ENCODE measurements around the gene SMG1.

The SMG1 gene

DNA sequence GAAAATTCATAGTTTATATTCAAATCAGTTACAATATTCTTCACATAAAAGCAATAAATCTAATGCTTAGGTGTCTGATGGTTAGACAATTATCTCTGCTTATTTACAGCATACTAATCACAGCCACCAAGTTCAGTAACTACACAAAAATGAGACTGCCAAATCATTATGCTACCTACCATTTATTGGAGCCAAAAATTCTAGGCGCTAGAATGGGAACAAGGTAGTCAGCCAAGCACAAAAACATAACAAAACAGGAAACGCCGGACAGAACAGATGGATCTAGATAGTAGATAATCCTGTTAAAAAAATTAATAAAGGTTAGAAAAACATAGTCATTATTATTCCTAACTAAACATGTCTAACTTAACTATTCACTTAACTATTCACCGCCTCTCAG lies 128.5 kb downstream of the SMG1 start:
- WGBS (ENCODE audit: insufficient coverage), result 100% methylated on average over 1 of the region's 4 CpGs
- H3K9me3 ChIP-seq (ENCODE audit: control extremely low read depth in 1 of 5, control insufficient read depth in 4 of 5, insufficient read depth in 2 of 5, low read depth in 1 of 5, low read length in 4 of 5), result no peaks in the 10 kb centered on the region

DNA sequence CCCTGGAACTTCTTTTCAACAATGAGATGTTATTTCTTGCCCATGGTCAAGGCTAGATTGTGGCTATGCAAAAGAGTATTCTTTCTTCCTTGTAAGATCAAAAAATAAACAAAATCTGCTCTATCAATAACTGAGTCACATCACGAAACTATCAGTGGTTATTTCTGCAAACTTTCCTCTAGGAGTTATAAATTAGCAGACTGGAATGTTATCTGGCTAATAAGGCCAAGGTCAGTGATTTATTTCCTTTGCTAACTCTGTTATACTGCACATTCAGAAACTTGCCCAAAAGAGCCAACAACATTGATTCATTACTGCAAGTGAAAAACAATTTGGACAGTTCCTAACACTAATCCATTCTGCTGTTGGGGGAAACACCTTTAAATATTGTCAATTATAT lies 129.8 kb downstream of the SMG1 start:
- Histone ChIP-seq H3K27me3 (replicated peaks in 2 of 5; ENCODE audit: control insufficient read depth in 4 of 5, insufficient read depth in 5 of 5, low read length in 4 of 5) (no peaks in the 10 kb centered on the region), H3K9me3 (ENCODE audit: control extremely low read depth in 1 of 5, control insufficient read depth in 4 of 5, insufficient read depth in 2 of 5, low read depth in 1 of 5, low read length in 4 of 5) (no peaks in the 10 kb centered on the region), H3K4me3 (ENCODE audit: control insufficient read depth in 1 of 7, extremely low read depth in 1 of 7, insufficient read depth in 4 of 7, low read depth in 2 of 7, low read length in 6 of 7) (no peak overlapping the region), H3K36me3 (ENCODE audit: control insufficient read depth in 4 of 4, insufficient read depth in 4 of 4, low read length in 3 of 4) (peaks cover 18 to 54% (median 39%) of the 10 kb centered on the region in 4 experiments), H3K27ac (ENCODE audit: insufficient read depth in 1 of 2, low read depth in 1 of 2, low read length in 2 of 2, poor library complexity in 1 of 2, severe bottlenecking in 2 of 2) (no peak overlapping the region), H3K4me1 (ENCODE audit: control extremely low read depth in 1 of 4, control insufficient read depth in 4 of 4, insufficient read depth in 4 of 4, low read length in 3 of 4) (peaks cover 10 to 22% (median 18%) of the 10 kb centered on the region in 4 experiments)
- POLR2A ChIA-PET, result no interaction called here
- CTCF ChIA-PET, result no interaction called here
- DNase-seq, result no peak
- WGBS (ENCODE audit: insufficient coverage), result no CpG with 5 or more reads among the region's 1 CpG

More for the DNA sequence above, 128.5 kb downstream of the SMG1 start:
- no peak for DNase-seq
- Histone ChIP-seq H3K27ac (ENCODE audit: insufficient read depth in 1 of 2, low read depth in 1 of 2, low read length in 2 of 2, poor library complexity in 1 of 2, severe bottlenecking in 2 of 2) (no peak overlapping the region), H3K36me3 (ENCODE audit: control insufficient read depth in 4 of 4, insufficient read depth in 4 of 4, low read length in 3 of 4) (peaks cover 15 to 44% (median 34%) of the 10 kb centered on the region in 4 experiments), H3K27me3 (replicated peaks in 2 of 5; ENCODE audit: control insufficient read depth in 4 of 5, insufficient read depth in 5 of 5, low read length in 4 of 5) (no peaks in the 10 kb centered on the region), H3K4me1 (ENCODE audit: control extremely low read depth in 1 of 4, control insufficient read depth in 4 of 4, insufficient read depth in 4 of 4, low read length in 3 of 4) (peaks cover 18 to 32% (median 24%) of the 10 kb centered on the region in 4 experiments), H3K4me3 (ENCODE audit: control insufficient read depth in 1 of 7, extremely low read depth in 1 of 7, insufficient read depth in 4 of 7, low read depth in 2 of 7, low read length in 6 of 7) (no peak overlapping the region)
- ChIA-PET POLR2A (interaction anchor here (0.6 to 0.8 kb wide), 2 partner anchors 11 to 321 kb away, joined by 3 to 4 read pairs; no protein-coding TSS in a partner anchor), CTCF (no interaction called here)

DNA sequence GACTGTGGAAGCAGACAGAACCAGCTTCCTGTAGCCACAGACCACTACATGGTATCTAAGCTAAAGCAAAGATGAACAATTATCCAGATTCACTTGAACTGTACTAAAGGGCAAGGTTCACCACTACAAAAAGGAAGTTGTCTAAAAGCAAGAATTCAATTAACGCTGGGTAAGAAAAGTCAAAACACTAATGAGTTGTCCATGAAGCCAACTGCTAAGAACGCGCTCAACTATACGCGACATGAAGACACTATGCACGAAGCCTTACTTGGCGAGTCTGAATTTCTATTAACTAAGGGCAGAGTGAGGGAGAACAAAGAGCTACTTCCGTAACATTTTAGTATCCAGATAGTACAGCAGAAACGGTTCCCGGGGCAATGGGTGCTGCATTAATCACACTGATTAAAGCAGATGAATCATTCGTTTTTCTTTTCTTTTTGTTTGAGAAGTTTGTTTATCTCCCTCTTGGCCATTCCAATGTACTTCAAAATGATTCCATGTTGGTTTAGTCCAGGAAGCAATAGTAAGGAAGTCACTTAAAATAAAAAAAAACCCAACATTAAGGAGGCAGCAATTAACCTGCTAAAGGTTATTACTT lies 133.3 kb downstream of the SMG1 start:
- Histone ChIP-seq H3K36me3 (ENCODE audit: control insufficient read depth in 4 of 4, insufficient read depth in 4 of 4, low read length in 3 of 4) (peaks cover 20 to 64% (median 47%) of the 10 kb centered on the region in 4 experiments), H3K9me3 (ENCODE audit: control extremely low read depth in 1 of 5, control insufficient read depth in 4 of 5, insufficient read depth in 2 of 5, low read depth in 1 of 5, low read length in 4 of 5) (no peaks in the 10 kb centered on the region), H3K27ac (ENCODE audit: insufficient read depth in 1 of 2, low read depth in 1 of 2, low read length in 2 of 2, poor library complexity in 1 of 2, severe bottlenecking in 2 of 2) (no peak overlapping the region), H3K4me3 (ENCODE audit: control insufficient read depth in 1 of 7, extremely low read depth in 1 of 7, insufficient read depth in 4 of 7, low read depth in 2 of 7, low read length in 6 of 7) (no peak overlapping the region), H3K4me1 (ENCODE audit: control extremely low read depth in 1 of 4, control insufficient read depth in 4 of 4, insufficient read depth in 4 of 4, low read length in 3 of 4) (peaks cover 13 to 18% (median 15%) of the 10 kb centered on the region in 4 experiments), H3K27me3 (replicated peaks in 2 of 5; ENCODE audit: control insufficient read depth in 4 of 5, insufficient read depth in 5 of 5, low read length in 4 of 5) (no peaks in the 10 kb centered on the region)
- DNase-seq, result no peak
- ChIA-PET CTCF (interaction anchor here (4.2 kb wide), 1 partner anchor 9 kb away, joined by 34 read pairs; the partner anchor contains the start of gene ARL6IP1), POLR2A (interaction anchor here (1.4 kb wide), 1 partner anchor 8 kb away, joined by 8 read pairs; the partner anchor contains the start of gene ARL6IP1)
- WGBS (ENCODE audit: insufficient coverage), result 97% methylated on average over 10 of the region's 11 CpGs

DNA sequence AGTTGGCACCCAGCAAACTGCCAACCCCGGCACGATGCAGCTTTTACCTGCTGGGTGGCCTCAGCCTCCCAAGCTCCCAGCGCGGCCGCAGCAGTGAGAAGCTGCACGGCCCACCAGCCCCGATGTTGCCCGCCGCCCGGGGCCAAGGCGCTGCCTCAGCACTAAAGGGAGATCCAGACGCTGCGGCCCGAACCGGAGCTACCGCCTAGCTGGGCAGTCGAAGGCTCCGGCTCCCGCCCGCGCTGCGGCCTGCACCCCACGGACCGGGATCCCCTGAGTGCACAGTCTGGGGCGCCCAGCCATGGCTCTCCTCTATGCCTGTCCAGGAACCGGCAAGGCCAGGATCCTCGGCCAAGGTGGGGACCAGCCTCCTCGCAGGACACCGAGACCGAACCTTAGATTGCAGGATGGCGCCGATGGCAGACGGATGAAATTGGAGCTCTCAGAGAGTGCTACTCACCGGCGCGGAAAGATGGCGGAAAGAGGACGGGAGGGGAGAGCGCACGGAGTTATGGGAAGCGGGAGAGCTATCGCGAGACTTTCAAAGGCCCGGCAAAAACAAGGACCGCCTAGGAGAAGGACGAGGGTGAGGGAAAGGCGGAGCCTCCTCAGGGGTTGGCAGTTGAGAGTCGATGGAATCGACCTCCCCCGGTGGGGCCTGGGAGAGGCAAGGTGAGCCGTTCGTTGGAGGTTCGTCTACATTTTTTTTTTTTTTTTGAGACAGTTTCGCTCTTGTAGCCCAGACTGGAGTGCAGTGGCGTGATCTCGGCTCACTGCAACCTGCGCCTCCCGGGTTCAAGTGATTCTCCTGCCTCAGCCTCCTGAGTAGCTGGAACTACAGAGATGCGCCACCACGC lies 136.1 kb downstream of the SMG1 start, which contains the start of gene RPS15A:
Gene RPS15A, minus strand, starts transcription at position 485 of the 857 bp plus-strand sequence. CDS start 1,221 bp downstream, outside the sequence.
- H3K4me1 ChIP-seq (ENCODE audit: control extremely low read depth in 1 of 4, control insufficient read depth in 4 of 4, insufficient read depth in 4 of 4, low read length in 3 of 4), result peaks cover 24 to 38% (median 32%) of the 10 kb centered on the region in 4 experiments
- peak within 1 kb of the TSS; percentile 92 to 99 (median 97) for H3K4me3 ChIP-seq (ENCODE audit: control insufficient read depth in 1 of 7, extremely low read depth in 1 of 7, insufficient read depth in 4 of 7, low read depth in 2 of 7, low read length in 6 of 7)
- 3% methylated on average over 58 of the region's 60 CpGs for WGBS (ENCODE audit: insufficient coverage)
- peak within 1 kb of the TSS; percentile 92 to 95 for H3K27ac ChIP-seq (ENCODE audit: insufficient read depth in 1 of 2, low read depth in 1 of 2, low read length in 2 of 2, poor library complexity in 1 of 2, severe bottlenecking in 2 of 2)
- peaks cover 33 to 67% (median 51%) of the 10 kb centered on the region in 4 experiments for H3K36me3 ChIP-seq (ENCODE audit: control insufficient read depth in 4 of 4, insufficient read depth in 4 of 4, low read length in 3 of 4)
- no peaks in the 10 kb centered on the region for H3K9me3 ChIP-seq (ENCODE audit: control extremely low read depth in 1 of 5, control insufficient read depth in 4 of 5, insufficient read depth in 2 of 5, low read depth in 1 of 5, low read length in 4 of 5)
- no peaks in the 10 kb centered on the region for H3K27me3 ChIP-seq (replicated peaks in 2 of 5; ENCODE audit: control insufficient read depth in 4 of 5, insufficient read depth in 5 of 5, low read length in 4 of 5)
- CTCF ChIA-PET, result interaction anchor here (1.2 to 4.2 kb wide), 3 partner anchors 12 to 277 kb away, joined by 3 to 34 read pairs (median 3); partner anchors contain the start of genes ARL6IP1 and COQ7
- POLR2A ChIA-PET, result interaction anchor here (1.2 to 2.1 kb wide), 3 partner anchors 9 to 13 kb away, joined by 5 to 19 read pairs (median 8); partner anchors contain the start of gene ARL6IP1
- peak; percentile 98 to 99 (median 99) for DNase-seq

DNA sequence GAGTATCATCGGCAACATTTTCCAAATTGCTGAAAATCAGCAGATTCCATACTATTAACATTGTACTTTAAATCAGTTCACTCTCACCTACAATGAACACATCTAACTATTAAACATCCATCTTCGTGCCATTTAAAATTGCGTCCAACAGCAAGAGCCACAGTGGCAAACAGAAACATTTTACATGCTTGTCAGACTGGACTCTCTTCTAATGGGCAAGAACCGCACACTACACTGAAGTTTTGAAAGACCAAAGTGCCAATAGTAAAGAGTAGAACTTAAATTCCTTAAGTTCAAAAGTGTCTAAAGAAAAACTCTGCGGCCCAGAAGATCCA lies 136.7 kb downstream of the SMG1 start:
- DNase-seq, result no peak
- Histone ChIP-seq H3K9me3 (ENCODE audit: control extremely low read depth in 1 of 5, control insufficient read depth in 4 of 5, insufficient read depth in 2 of 5, low read depth in 1 of 5, low read length in 4 of 5) (no peaks in the 10 kb centered on the region), H3K27ac (ENCODE audit: insufficient read depth in 1 of 2, low read depth in 1 of 2, low read length in 2 of 2, poor library complexity in 1 of 2, severe bottlenecking in 2 of 2) (peak overlapping the region; percentile 92 to 95), H3K4me3 (ENCODE audit: control insufficient read depth in 1 of 7, extremely low read depth in 1 of 7, insufficient read depth in 4 of 7, low read depth in 2 of 7, low read length in 6 of 7) (peak overlapping the region; percentile 92 to 99 (median 97)), H3K36me3 (ENCODE audit: control insufficient read depth in 4 of 4, insufficient read depth in 4 of 4, low read length in 3 of 4) (peaks cover 32 to 69% (median 51%) of the 10 kb centered on the region in 4 experiments), H3K27me3 (replicated peaks in 2 of 5; ENCODE audit: control insufficient read depth in 4 of 5, insufficient read depth in 5 of 5, low read length in 4 of 5) (no peaks in the 10 kb centered on the region), H3K4me1 (ENCODE audit: control extremely low read depth in 1 of 4, control insufficient read depth in 4 of 4, insufficient read depth in 4 of 4, low read length in 3 of 4) (peaks cover 24 to 38% (median 32%) of the 10 kb centered on the region in 4 experiments)
- 0% methylated on average over 5 of the region's 5 CpGs for WGBS (ENCODE audit: insufficient coverage)
- CTCF ChIA-PET, result interaction anchor here (1.2 to 4.2 kb wide), 3 partner anchors 12 to 278 kb away, joined by 3 to 34 read pairs (median 3); partner anchors contain the start of genes ARL6IP1 and COQ7
- POLR2A ChIA-PET, result interaction anchor here (0.6 to 2.1 kb wide), 5 partner anchors 10 to 1795 kb away, joined by 3 to 19 read pairs (median 5); partner anchors contain the start of gene ARL6IP1

DNA sequence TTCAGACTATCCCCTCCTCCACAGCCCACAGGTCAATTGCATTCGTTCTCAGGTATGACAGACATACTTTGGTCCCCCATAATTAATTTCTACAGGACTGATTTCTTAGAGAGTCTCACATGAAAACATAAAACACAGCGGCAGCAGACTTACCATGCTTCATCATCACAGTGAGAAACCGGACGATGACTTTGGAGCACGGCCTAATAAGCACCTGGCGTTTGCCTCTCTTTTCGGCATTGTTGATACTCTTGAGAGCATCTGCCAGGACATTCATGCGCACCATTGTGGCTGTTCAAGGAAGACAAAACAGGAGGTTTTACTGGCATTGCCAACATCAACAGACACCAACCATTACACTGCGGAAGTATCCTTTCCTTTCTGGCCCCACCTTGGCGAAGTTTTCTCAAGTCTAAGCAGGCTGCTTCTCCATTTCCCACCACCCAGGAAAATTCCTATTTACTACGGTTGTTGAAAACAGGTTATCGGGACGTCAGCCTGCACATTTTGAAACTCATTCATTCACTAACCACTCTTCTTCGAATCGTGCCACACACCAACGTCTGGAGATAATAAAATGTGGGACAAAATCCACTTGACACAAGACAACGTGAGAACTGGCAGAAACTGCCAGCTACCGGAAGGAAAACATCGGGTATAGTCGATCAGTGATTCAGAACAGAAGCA lies 137.2 kb downstream of the SMG1 start:
- WGBS (ENCODE audit: insufficient coverage), result 27% methylated on average over 14 of the region's 20 CpGs
- Histone ChIP-seq H3K27me3 (replicated peaks in 2 of 5; ENCODE audit: control insufficient read depth in 4 of 5, insufficient read depth in 5 of 5, low read length in 4 of 5) (no peaks in the 10 kb centered on the region), H3K9me3 (ENCODE audit: control extremely low read depth in 1 of 5, control insufficient read depth in 4 of 5, insufficient read depth in 2 of 5, low read depth in 1 of 5, low read length in 4 of 5) (no peaks in the 10 kb centered on the region), H3K4me1 (ENCODE audit: control extremely low read depth in 1 of 4, control insufficient read depth in 4 of 4, insufficient read depth in 4 of 4, low read length in 3 of 4) (peaks cover 24 to 39% (median 32%) of the 10 kb centered on the region in 4 experiments), H3K27ac (ENCODE audit: insufficient read depth in 1 of 2, low read depth in 1 of 2, low read length in 2 of 2, poor library complexity in 1 of 2, severe bottlenecking in 2 of 2) (peak overlapping the region; percentile 92 to 95), H3K4me3 (ENCODE audit: control insufficient read depth in 1 of 7, extremely low read depth in 1 of 7, insufficient read depth in 4 of 7, low read depth in 2 of 7, low read length in 6 of 7) (peak overlapping the region in 6 of 7 experiments; percentile 95 to 99 (median 98)), H3K36me3 (ENCODE audit: control insufficient read depth in 4 of 4, insufficient read depth in 4 of 4, low read length in 3 of 4) (peaks cover 29 to 69% (median 49%) of the 10 kb centered on the region in 4 experiments)
- ChIA-PET CTCF (interaction anchor here (1.1 to 4.2 kb wide), 6 partner anchors 11 to 278 kb away, joined by 3 to 34 read pairs (median 3); partner anchors contain the start of genes ARL6IP1 and COQ7), POLR2A (interaction anchor here (0.6 to 2.1 kb wide), 4 partner anchors 10 to 1794 kb away, joined by 3 to 19 read pairs (median 4); partner anchors contain the start of gene ARL6IP1)
- no peak for DNase-seq

Measured in common myeloid progenitor, CD34-positive (primary cell).